HUES64 (cell line): Measurements from ENCODE around the gene ENTPD7.

Experiments
- H3K27ac ChIP-seq: 2 replicates; pipeline ENCODE4 v1.7.0; 2013; ENCODE audit warnings: low read depth, low read length, inconsistent platforms
- H3K27me3 ChIP-seq: 2 replicates; pipeline ENCODE4 v1.6.1; 2013; ENCODE audit warnings: mild to moderate bottlenecking, low read length; ENCODE audit not compliant: insufficient read depth
- H3K36me3 ChIP-seq: 2 replicates; pipeline ENCODE4 v1.6.1; 2013; ENCODE audit warnings: mild to moderate bottlenecking, low read length; ENCODE audit not compliant: insufficient read depth
- H3K4me1 ChIP-seq: 2 replicates; pipeline ENCODE4 v1.6.1; 2013; ENCODE audit warnings: mild to moderate bottlenecking, low read length, moderate library complexity; ENCODE audit not compliant: insufficient read depth
- H3K4me3 ChIP-seq: 2 replicates; pipeline ENCODE4 v1.5.1; 2013; ENCODE audit warnings: mild to moderate bottlenecking, low read length, moderate library complexity
- H3K9ac ChIP-seq: 2 replicates; pipeline ENCODE4 v1.6.1; 2013; ENCODE audit warnings: mild to moderate bottlenecking, low read depth, low read length
- H3K9me3 ChIP-seq: 2 replicates; pipeline ENCODE4 v1.6.1; 2013; ENCODE audit warnings: low read depth, low read length; ENCODE audit not compliant: insufficient read depth
- WGBS: fragments of 150-250, 120-280 bp; methylation state at CpG from one replicate; pipeline ENCODE4 v1.1.7; 2013; ENCODE audit warnings: missing lambda C conversion rate; 5-methylcytosine and 5-hydroxymethylcytosine counted together

The ENTPD7 gene

GRCh38 chr10:99672884-99673283 is 13.6 kb downstream of the ENTPD7 start:
- Histone ChIP-seq H3K9me3 (no peaks in the 10 kb centered on the region), H3K27me3 (no peaks in the 10 kb centered on the region), H3K36me3 (peaks cover 31% of the 10 kb centered on the region; the same call in 1 of the 2 replicates), H3K4me3 (no peak overlapping the region), H3K9ac (no peak overlapping the region), H3K4me1 (no peaks in the 10 kb centered on the region), H3K27ac (no peak overlapping the region)
- 90% methylated on average over 2 of the region's 2 CpGs for WGBS

GRCh38 chr10:99673492-99673891 is 14.2 kb downstream of the ENTPD7 start:
- H3K27ac ChIP-seq = no peak overlapping the region
- 46% methylated on average over 2 of the region's 2 CpGs for WGBS
- no peak overlapping the region for H3K4me3 ChIP-seq
- no peaks in the 10 kb centered on the region for H3K4me1 ChIP-seq
- no peaks in the 10 kb centered on the region for H3K27me3 ChIP-seq
- H3K9me3 ChIP-seq = no peaks in the 10 kb centered on the region
- peaks cover 28% of the 10 kb centered on the region; the same call in 1 of the 2 replicates for H3K36me3 ChIP-seq
- H3K9ac ChIP-seq = no peak overlapping the region

- H3K9ac ChIP-seq = no peak overlapping the region
- peaks cover 28% of the 10 kb centered on the region; the same call in 1 of the 2 replicates for H3K36me3 ChIP-seq
- H3K4me3 ChIP-seq = no peak overlapping the region
- H3K9me3 ChIP-seq = no peaks in the 10 kb centered on the region
- H3K27me3 ChIP-seq = no peaks in the 10 kb centered on the region
- H3K4me1 ChIP-seq = no peaks in the 10 kb centered on the region
- no peak overlapping the region for H3K27ac ChIP-seq
- WGBS = 100% methylated on average over 1 of the region's 1 CpG
Observed at GRCh38 chr10:99674762-99675161, 15.5 kb downstream of the ENTPD7 start.

- Histone ChIP-seq H3K9ac (no peak overlapping the region), H3K27ac (no peak overlapping the region), H3K9me3 (no peaks in the 10 kb centered on the region), H3K27me3 (no peaks in the 10 kb centered on the region), H3K4me1 (no peaks in the 10 kb centered on the region), H3K4me3 (no peak overlapping the region), H3K36me3 (peaks cover 30% of the 10 kb centered on the region)
Observed at GRCh38 chr10:99676426-99676825, 17.1 kb downstream of the ENTPD7 start.

GRCh38 chr10:99676895-99677294 is 17.6 kb downstream of the ENTPD7 start:
- Histone ChIP-seq H3K36me3 (peaks cover 27% of the 10 kb centered on the region), H3K9me3 (no peaks in the 10 kb centered on the region), H3K27me3 (no peaks in the 10 kb centered on the region), H3K4me1 (no peaks in the 10 kb centered on the region), H3K27ac (no peak overlapping the region), H3K9ac (no peak overlapping the region), H3K4me3 (no peak overlapping the region)
- 96% methylated on average over 3 of the region's 3 CpGs for WGBS

GRCh38 chr10:99678921-99679320 is 19.6 kb downstream of the ENTPD7 start:
- Histone ChIP-seq H3K27ac (no peak overlapping the region), H3K9ac (no peak overlapping the region), H3K27me3 (no peaks in the 10 kb centered on the region), H3K4me3 (no peak overlapping the region), H3K36me3 (peaks cover 26% of the 10 kb centered on the region), H3K4me1 (no peaks in the 10 kb centered on the region), H3K9me3 (no peaks in the 10 kb centered on the region)
- WGBS = 84% methylated on average over 3 of the region's 3 CpGs

GRCh38 chr10:99681553-99681952 is 22.2 kb downstream of the ENTPD7 start:
- H3K36me3 ChIP-seq = peaks cover 35% of the 10 kb centered on the region
- H3K27ac ChIP-seq = no peak overlapping the region
- no peaks in the 10 kb centered on the region for H3K27me3 ChIP-seq
- no peaks in the 10 kb centered on the region for H3K9me3 ChIP-seq
- H3K4me3 ChIP-seq = no peak overlapping the region
- H3K9ac ChIP-seq = no peak overlapping the region
- 95% methylated on average over 4 of the region's 4 CpGs for WGBS
- H3K4me1 ChIP-seq = no peaks in the 10 kb centered on the region

- no peaks in the 10 kb centered on the region for H3K9me3 ChIP-seq
- no peaks in the 10 kb centered on the region for H3K27me3 ChIP-seq
- no peak overlapping the region for H3K27ac ChIP-seq
- H3K4me3 ChIP-seq = no peak overlapping the region
- WGBS = 100% methylated on average over 1 of the region's 1 CpG
- no peak overlapping the region for H3K9ac ChIP-seq
- H3K4me1 ChIP-seq = no peaks in the 10 kb centered on the region
- H3K36me3 ChIP-seq = peaks cover 36% of the 10 kb centered on the region
Observed at GRCh38 chr10:99682032-99682431, 22.7 kb downstream of the ENTPD7 start.

GRCh38 chr10:99682752-99683151 is 23.4 kb downstream of the ENTPD7 start:
- H3K9me3 ChIP-seq = no peaks in the 10 kb centered on the region
- H3K4me1 ChIP-seq = no peaks in the 10 kb centered on the region
- no peak overlapping the region for H3K9ac ChIP-seq
- no peaks in the 10 kb centered on the region for H3K27me3 ChIP-seq
- no peak overlapping the region for H3K4me3 ChIP-seq
- H3K27ac ChIP-seq = no peak overlapping the region
- H3K36me3 ChIP-seq = peaks cover 36% of the 10 kb centered on the region
- whole genome bisulfite sequencing = no CpG with 5 or more reads among the region's 1 CpG

GRCh38 chr10:99685597-99685967 is 26.3 kb downstream of the ENTPD7 start:
- Histone ChIP-seq H3K27me3 (no peaks in the 10 kb centered on the region), H3K4me1 (no peaks in the 10 kb centered on the region), H3K4me3 (no peak overlapping the region), H3K9me3 (no peaks in the 10 kb centered on the region), H3K9ac (no peak overlapping the region), H3K36me3 (peaks cover 36% of the 10 kb centered on the region), H3K27ac (no peak overlapping the region)
- WGBS = 96% methylated on average over 1 of the region's 2 CpGs

GRCh38 chr10:99689461-99689860 is 30.2 kb downstream of the ENTPD7 start:
- Histone ChIP-seq H3K9me3 (no peaks in the 10 kb centered on the region), H3K4me3 (no peak overlapping the region), H3K9ac (no peak overlapping the region), H3K27me3 (no peaks in the 10 kb centered on the region), H3K27ac (no peak overlapping the region), H3K4me1 (no peaks in the 10 kb centered on the region), H3K36me3 (peaks cover 48% of the 10 kb centered on the region)
- WGBS = 100% methylated on average over 1 of the region's 1 CpG

GRCh38 chr10:99693933-99694583 is 34.7 kb downstream of the ENTPD7 start:
- Histone ChIP-seq H3K4me1 (no peaks in the 10 kb centered on the region), H3K9ac (no peak overlapping the region), H3K27me3 (no peaks in the 10 kb centered on the region), H3K27ac (no peak overlapping the region), H3K4me3 (no peak overlapping the region), H3K9me3 (no peaks in the 10 kb centered on the region), H3K36me3 (peaks cover 69% of the 10 kb centered on the region)
- WGBS = 97% methylated on average over 3 of the region's 3 CpGs
